Natural killer cell (primary cell): ENCODE measurements around the gene HSD17B2. TPM values are rescaled to one million over a fixed set of nuclear protein-coding genes. Genes with fewer than 3 reads are reported as not detected.

ENCODE experiments used
- ATAC-seq, 3 donors: fragments of 150-1000 bp in 2 of 3; fragments of 200-7000 bp in 1 of 3; cut with Tn5 transposase; 1 replicate in 1 of 3; 2 replicates in 2 of 3; pipeline ENCODE4 v1.10.0; 2021; ENCODE audit warnings: mild to moderate bottlenecking in 2 of 3, moderate library complexity in 2 of 3
- DNase-seq, 2 donors: peaks; one replicate each; pipeline versions ENCODE4 v3.0.0 to v3.0.0-alpha.2; 2013 to 2021; ENCODE audit warnings: mixed read lengths in 1 of 2
- H3K27ac ChIP-seq: one replicate; pipeline ENCODE4 v1.5.1; 2013; ENCODE audit warnings: mild to moderate bottlenecking, low read length
- H3K27me3 ChIP-seq: one replicate; pipeline ENCODE4 v1.6.1; 2013; ENCODE audit warnings: low read length; ENCODE audit not compliant: control insufficient read depth, insufficient read depth
- H3K36me3 ChIP-seq: one replicate; pipeline ENCODE4 v1.6.1; 2013; ENCODE audit warnings: low read length; ENCODE audit not compliant: control insufficient read depth, insufficient read depth
- H3K4me1 ChIP-seq: one replicate; pipeline ENCODE4 v1.6.1; 2013; ENCODE audit warnings: low read length; ENCODE audit not compliant: control insufficient read depth, insufficient read depth
- H3K4me3 ChIP-seq: one replicate; pipeline ENCODE4 v1.5.1; 2013; ENCODE audit warnings: low read length
- H3K9me3 ChIP-seq: one replicate; pipeline ENCODE4 v1.6.1; 2013; ENCODE audit warnings: low read length; ENCODE audit not compliant: control insufficient read depth, insufficient read depth
- H3K27ac Mint-ChIP-seq, 2 donors: one replicate each; pipeline ENCODE4 v1.8.0; 2022; ENCODE audit warnings: mild to moderate bottlenecking in 2 of 2, mixed read lengths in 2 of 2, moderate library complexity in 1 of 2
- H3K27me3 Mint-ChIP-seq, 2 donors: one replicate each; pipeline ENCODE4 v1.8.0; 2022; ENCODE audit warnings: low read depth in 2 of 2, mixed read lengths in 2 of 2
- H3K36me3 Mint-ChIP-seq: one replicate; pipeline ENCODE4 v1.8.0; 2022; ENCODE audit warnings: mixed read lengths
- H3K4me1 Mint-ChIP-seq, 2 donors: one replicate each; pipeline ENCODE4 v1.8.0; 2022; ENCODE audit warnings: mixed read lengths in 2 of 2
- H3K4me3 Mint-ChIP-seq: one replicate; pipeline ENCODE4 v1.8.0; 2022; ENCODE audit warnings: mild to moderate bottlenecking, moderate library complexity, mixed read lengths
- H3K9me3 Mint-ChIP-seq, 2 donors: one replicate each; pipeline ENCODE4 v1.8.0; 2022; ENCODE audit warnings: mixed read lengths in 2 of 2
- WGBS: methylation state at CpG from one replicate; pipeline ENCODE4 v1.1.7; 2013; ENCODE audit warnings: missing lambda C conversion rate; ENCODE audit not compliant: insufficient coverage; 5-methylcytosine and 5-hydroxymethylcytosine counted together
- intact Hi-C: fragments of 100-400 bp; cut with micrococcal nuclease; formaldehyde crosslinking; loops from one replicate; pipeline ENCODE4 v1.14.2; 2022
- total RNA-seq, 4 donors: library from RNA; stranded (reverse); fragments of 120-200 nt in 1 of 4; gene quantifications; one replicate each; pipeline versions ENCODE4 v1.2.3 to v1.2.4, GENCODE V29; 2013 to 2022
- TF ChIP-seq, protein P1 (sequence below): fragments of 200-600 bp; IDR thresholded peaks from one replicate; pipeline ENCODE4 v1.8.0; 2022; ENCODE audit warnings: antibody characterized with exemption

The HSD17B2 gene
- total RNA-seq, 3 donors from 2014 or later (not counting 1 experiment from before 2014, with no cell fraction given): not detected

DNA sequence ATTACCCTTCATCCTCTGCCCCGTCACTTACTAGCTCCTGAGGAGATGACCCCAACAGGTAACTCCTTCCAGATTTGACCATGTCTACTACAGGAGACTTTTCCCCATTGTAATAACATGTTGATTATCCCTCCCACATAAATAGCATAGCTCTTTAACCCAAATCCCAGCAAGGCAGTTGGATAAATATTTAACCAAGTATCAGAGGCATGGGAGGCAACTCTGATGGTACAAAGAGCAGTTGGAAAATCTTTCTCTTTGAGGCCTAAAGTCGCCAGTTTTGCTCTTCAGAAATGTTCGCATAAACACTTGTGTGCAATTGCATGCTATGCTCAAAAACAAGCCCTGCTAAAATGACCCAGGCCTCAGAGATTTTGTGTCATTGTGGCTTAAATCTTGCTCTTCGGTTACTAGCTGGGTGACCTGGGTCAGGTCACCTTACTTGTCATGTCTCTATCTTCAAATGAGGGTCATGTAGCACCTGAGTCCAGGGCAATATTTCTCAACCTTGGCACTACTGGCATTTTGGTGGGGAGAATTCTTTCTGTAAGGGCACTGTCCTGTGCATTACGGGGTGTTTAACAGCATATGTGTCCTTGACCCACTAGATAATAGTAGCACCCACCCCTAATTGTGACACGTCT is 48.8 kb downstream of the HSD17B2 start:
- no peak overlapping the region for H3K27ac ChIP-seq
- no peaks in the 10 kb centered on the region for H3K27me3 ChIP-seq
- no peaks in the 10 kb centered on the region for H3K4me1 ChIP-seq
- TF ChIP-seq, protein P1, sequence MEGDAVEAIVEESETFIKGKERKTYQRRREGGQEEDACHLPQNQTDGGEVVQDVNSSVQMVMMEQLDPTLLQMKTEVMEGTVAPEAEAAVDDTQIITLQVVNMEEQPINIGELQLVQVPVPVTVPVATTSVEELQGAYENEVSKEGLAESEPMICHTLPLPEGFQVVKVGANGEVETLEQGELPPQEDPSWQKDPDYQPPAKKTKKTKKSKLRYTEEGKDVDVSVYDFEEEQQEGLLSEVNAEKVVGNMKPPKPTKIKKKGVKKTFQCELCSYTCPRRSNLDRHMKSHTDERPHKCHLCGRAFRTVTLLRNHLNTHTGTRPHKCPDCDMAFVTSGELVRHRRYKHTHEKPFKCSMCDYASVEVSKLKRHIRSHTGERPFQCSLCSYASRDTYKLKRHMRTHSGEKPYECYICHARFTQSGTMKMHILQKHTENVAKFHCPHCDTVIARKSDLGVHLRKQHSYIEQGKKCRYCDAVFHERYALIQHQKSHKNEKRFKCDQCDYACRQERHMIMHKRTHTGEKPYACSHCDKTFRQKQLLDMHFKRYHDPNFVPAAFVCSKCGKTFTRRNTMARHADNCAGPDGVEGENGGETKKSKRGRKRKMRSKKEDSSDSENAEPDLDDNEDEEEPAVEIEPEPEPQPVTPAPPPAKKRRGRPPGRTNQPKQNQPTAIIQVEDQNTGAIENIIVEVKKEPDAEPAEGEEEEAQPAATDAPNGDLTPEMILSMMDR: no peak
- no peaks in the 10 kb centered on the region for H3K9me3 Mint-ChIP-seq
- H3K4me3 Mint-ChIP-seq: no peak overlapping the region
- no peak for ATAC-seq
- H3K36me3 ChIP-seq: no peaks in the 10 kb centered on the region
- H3K27ac Mint-ChIP-seq: no peak overlapping the region
- intact Hi-C loops: no loop called here
- H3K27me3 Mint-ChIP-seq: peaks cover 8 to 14% of the 10 kb centered on the region in 2 donors
- H3K4me3 ChIP-seq: no peak overlapping the region
- no peaks in the 10 kb centered on the region for H3K9me3 ChIP-seq
- WGBS: 88% methylated on average over 6 of the region's 6 CpGs
- no peaks in the 10 kb centered on the region for H3K4me1 Mint-ChIP-seq
- no peak for DNase-seq
- H3K36me3 Mint-ChIP-seq: no peaks in the 10 kb centered on the region

DNA sequence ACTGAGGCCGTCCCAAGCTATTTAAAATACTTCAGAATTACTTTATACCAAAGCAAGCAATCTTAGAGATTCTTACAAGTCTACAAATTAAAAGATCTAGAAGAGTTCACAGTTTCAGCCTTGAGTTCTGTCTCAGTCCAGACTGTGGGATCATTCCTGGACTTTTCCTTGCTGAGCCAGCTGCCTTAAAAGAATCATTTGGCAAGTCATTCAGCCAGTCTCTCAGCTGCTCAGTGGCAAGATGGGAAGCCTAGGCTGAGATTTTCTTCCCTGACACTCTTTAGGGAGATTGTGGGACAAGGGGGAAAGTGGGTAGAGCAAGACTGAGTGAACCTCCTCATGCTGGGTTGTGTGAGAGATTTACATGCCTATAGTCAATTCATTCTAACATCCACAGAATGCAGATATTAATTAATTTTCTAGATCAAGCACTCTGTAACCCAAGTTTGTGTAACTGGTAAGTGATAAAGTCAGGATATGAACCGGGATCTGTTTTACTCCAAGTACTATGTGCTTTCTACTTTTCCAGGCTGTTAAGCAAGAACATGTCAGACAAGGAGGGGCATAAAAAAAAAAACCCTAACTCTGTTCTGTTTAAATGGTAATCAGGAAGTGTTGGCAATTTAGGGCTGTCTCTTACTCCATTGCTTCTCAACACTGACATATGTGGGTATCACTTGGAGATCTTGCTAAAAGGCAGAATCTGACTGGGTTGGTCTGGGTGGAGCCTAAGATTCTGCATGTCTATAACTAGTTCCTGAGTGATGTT is 50.1 kb downstream of the HSD17B2 start:
- H3K36me3 ChIP-seq: no peaks in the 10 kb centered on the region
- Mint-ChIP-seq H3K4me3 (no peak overlapping the region), H3K4me1 (no peaks in the 10 kb centered on the region), H3K27me3 (peaks cover 8 to 13% of the 10 kb centered on the region in 2 donors), H3K36me3 (no peaks in the 10 kb centered on the region), H3K27ac (no peak overlapping the region), H3K9me3 (no peaks in the 10 kb centered on the region)
- H3K27ac ChIP-seq: no peak overlapping the region
- TF ChIP-seq, protein P1: no peak
- no peaks in the 10 kb centered on the region for H3K9me3 ChIP-seq
- no peaks in the 10 kb centered on the region for H3K4me1 ChIP-seq
- H3K4me3 ChIP-seq: no peak overlapping the region
- ATAC-seq: no peak
- 67% methylated on average over 1 of the region's 2 CpGs for WGBS
- H3K27me3 ChIP-seq: no peaks in the 10 kb centered on the region
- DNase-seq: no peak
- intact Hi-C loops: no loop called here

DNA sequence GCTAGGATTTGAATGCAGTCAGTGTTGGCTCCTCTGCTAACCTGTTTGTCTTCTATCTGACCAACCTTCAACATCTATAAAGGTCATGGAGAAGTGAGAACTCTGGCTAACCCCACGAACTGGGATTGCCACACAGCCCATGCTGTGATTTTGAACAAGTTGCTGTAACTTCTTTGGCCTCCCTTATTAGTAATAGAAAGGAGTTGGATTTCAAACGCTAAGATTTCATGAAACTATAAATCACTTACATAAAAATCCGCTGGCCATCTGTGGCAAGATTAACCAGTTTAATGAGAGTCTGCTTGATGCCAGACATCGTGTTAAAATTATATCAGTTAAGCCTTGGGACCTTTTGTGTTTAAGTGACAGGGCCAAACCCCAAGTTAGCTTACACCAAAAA is 53.4 kb downstream of the HSD17B2 start:
- Histone ChIP-seq H3K36me3 (no peaks in the 10 kb centered on the region), H3K27me3 (no peaks in the 10 kb centered on the region), H3K9me3 (no peaks in the 10 kb centered on the region), H3K4me1 (no peaks in the 10 kb centered on the region), H3K27ac (no peak overlapping the region), H3K4me3 (no peak overlapping the region)
- intact Hi-C loops: no loop called here
- no peak overlapping the region for H3K27ac Mint-ChIP-seq
- TF ChIP-seq, protein P1: no peak
- H3K4me3 Mint-ChIP-seq: no peak overlapping the region
- DNase-seq: no peak
- no peaks in the 10 kb centered on the region for H3K9me3 Mint-ChIP-seq
- peaks cover 5 to 7% of the 10 kb centered on the region in 2 donors for H3K27me3 Mint-ChIP-seq
- WGBS: 91% methylated on average over 2 of the region's 4 CpGs
- peaks cover 0 to 3% of the 10 kb centered on the region in 2 donors for H3K4me1 Mint-ChIP-seq
- no peak for ATAC-seq
- no peaks in the 10 kb centered on the region for H3K36me3 Mint-ChIP-seq
